K562 (cell line): ENCODE results near the gene PRSS50. TPM values are rescaled to one million over a fixed set of nuclear protein-coding genes. Genes with fewer than 3 reads are reported as not detected.

ENCODE experiments used
- RBFOX2 ChIP-seq: fragments of 200-400 bp; formaldehyde crosslinking; IDR thresholded peaks from 2 replicates; pipeline ENCODE4 v1.6.1; 2017; ENCODE audit warnings: low read depth, mild to moderate bottlenecking, low read length, moderate library complexity
- polyA plus RNA-seq, 8 experiments: library from polyadenylated mRNA; depleted of rRNA in 4 of 8; stranded (reverse) in 5 of 8; unstranded in 3 of 8; fragments of >200 nt; fragmentation: Nextera tagmentation in 2 of 8; fragmentation: Illumina TruSeq in 1 of 8; extraction: Ambion mirVana in 2 of 8; extraction: Trizol in 1 of 8; gene quantifications; 2 replicates each; pipeline versions ENCODE4 v1.2.1 to v1.2.3, GENCODE V29; 2011 to 2014; ENCODE audit warnings: inconsistent platforms in 1 of 8, missing spikeins in 1 of 8
- total RNA-seq, 7 experiments: library from RNA; depleted of rRNA in 6 of 7; stranded (reverse); fragments of >200 nt in 6 of 7; fragmentation: Illumina TruSeq in 2 of 7; extraction: Trizol in 2 of 7; gene quantifications; 2 replicates each; pipeline versions ENCODE4 v1.2.1 to v1.2.3, GENCODE V29; 2011 to 2021; ENCODE audit warnings: low replicate concordance in 1 of 7
- TF ChIP-seq, protein P1 (sequence below): sonication (generic); formaldehyde crosslinking; IDR thresholded peaks from 2 replicates; pipeline ENCODE4 v1.8.1; 2023; ENCODE audit warnings: mild to moderate bottlenecking, missing genetic modification reagents
- TF ChIP-seq, protein P2 (sequence below): fragments of 200-800 bp; sonication (Bioruptor generic); IDR thresholded peaks from 2 replicates; pipeline ENCODE4 v1.6.1; 2017; ENCODE audit warnings: missing genetic modification characterization, missing compliant biosample characterization
- TF ChIP-seq, protein P3 (sequence below): sonication (generic); formaldehyde crosslinking; IDR thresholded peaks from 2 replicates; pipeline ENCODE4 v1.8.0; 2023; ENCODE audit warnings: missing genetic modification reagents, mild to moderate bottlenecking, borderline replicate concordance

Gene PRSS50
- total and polyA plus RNA-seq, 9 of the 15 experiments (the other 6 are each of a cell fraction or from before 2014, with no cell fraction given): 0.01 TPM; not detected in 8

DNA sequence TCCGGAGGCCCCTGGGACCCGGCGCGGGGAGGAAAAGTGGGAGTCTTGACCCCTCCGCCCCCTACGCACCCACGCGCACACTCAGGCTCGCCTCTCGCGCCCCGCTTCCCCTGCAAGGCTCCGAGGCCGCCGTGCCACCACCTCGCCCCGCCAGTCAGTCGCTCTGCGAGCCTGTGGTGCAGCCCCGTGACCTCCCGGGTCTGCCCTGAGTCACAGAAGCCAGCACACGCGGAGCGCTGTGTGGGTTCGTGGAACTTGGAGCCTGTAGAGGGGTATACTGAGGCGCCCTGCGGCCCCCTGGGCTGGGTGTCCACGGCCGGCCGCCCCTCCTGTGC lies 23.8 kb downstream of the PRSS50 start (continued):
- TF ChIP-seq, protein P1, sequence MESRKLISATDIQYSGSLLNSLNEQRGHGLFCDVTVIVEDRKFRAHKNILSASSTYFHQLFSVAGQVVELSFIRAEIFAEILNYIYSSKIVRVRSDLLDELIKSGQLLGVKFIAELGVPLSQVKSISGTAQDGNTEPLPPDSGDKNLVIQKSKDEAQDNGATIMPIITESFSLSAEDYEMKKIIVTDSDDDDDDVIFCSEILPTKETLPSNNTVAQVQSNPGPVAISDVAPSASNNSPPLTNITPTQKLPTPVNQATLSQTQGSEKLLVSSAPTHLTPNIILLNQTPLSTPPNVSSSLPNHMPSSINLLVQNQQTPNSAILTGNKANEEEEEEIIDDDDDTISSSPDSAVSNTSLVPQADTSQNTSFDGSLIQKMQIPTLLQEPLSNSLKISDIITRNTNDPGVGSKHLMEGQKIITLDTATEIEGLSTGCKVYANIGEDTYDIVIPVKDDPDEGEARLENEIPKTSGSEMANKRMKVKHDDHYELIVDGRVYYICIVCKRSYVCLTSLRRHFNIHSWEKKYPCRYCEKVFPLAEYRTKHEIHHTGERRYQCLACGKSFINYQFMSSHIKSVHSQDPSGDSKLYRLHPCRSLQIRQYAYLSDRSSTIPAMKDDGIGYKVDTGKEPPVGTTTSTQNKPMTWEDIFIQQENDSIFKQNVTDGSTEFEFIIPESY: 0 out of 2 replicates have a peak, but pooled peaks have one; percentile 28
- TF ChIP-seq, protein P2, sequence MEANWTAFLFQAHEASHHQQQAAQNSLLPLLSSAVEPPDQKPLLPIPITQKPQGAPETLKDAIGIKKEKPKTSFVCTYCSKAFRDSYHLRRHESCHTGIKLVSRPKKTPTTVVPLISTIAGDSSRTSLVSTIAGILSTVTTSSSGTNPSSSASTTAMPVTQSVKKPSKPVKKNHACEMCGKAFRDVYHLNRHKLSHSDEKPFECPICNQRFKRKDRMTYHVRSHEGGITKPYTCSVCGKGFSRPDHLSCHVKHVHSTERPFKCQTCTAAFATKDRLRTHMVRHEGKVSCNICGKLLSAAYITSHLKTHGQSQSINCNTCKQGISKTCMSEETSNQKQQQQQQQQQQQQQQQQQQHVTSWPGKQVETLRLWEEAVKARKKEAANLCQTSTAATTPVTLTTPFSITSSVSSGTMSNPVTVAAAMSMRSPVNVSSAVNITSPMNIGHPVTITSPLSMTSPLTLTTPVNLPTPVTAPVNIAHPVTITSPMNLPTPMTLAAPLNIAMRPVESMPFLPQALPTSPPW: 0 out of 2 replicates have a peak, but pooled peaks have one; percentile 2
- TF ChIP-seq, protein P3, sequence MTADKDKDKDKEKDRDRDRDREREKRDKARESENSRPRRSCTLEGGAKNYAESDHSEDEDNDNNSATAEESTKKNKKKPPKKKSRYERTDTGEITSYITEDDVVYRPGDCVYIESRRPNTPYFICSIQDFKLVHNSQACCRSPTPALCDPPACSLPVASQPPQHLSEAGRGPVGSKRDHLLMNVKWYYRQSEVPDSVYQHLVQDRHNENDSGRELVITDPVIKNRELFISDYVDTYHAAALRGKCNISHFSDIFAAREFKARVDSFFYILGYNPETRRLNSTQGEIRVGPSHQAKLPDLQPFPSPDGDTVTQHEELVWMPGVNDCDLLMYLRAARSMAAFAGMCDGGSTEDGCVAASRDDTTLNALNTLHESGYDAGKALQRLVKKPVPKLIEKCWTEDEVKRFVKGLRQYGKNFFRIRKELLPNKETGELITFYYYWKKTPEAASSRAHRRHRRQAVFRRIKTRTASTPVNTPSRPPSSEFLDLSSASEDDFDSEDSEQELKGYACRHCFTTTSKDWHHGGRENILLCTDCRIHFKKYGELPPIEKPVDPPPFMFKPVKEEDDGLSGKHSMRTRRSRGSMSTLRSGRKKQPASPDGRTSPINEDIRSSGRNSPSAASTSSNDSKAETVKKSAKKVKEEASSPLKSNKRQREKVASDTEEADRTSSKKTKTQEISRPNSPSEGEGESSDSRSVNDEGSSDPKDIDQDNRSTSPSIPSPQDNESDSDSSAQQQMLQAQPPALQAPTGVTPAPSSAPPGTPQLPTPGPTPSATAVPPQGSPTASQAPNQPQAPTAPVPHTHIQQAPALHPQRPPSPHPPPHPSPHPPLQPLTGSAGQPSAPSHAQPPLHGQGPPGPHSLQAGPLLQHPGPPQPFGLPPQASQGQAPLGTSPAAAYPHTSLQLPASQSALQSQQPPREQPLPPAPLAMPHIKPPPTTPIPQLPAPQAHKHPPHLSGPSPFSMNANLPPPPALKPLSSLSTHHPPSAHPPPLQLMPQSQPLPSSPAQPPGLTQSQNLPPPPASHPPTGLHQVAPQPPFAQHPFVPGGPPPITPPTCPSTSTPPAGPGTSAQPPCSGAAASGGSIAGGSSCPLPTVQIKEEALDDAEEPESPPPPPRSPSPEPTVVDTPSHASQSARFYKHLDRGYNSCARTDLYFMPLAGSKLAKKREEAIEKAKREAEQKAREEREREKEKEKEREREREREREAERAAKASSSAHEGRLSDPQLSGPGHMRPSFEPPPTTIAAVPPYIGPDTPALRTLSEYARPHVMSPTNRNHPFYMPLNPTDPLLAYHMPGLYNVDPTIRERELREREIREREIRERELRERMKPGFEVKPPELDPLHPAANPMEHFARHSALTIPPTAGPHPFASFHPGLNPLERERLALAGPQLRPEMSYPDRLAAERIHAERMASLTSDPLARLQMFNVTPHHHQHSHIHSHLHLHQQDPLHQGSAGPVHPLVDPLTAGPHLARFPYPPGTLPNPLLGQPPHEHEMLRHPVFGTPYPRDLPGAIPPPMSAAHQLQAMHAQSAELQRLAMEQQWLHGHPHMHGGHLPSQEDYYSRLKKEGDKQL (CRISPR knock-in tag): 0 out of 2 replicates have a peak, but pooled peaks have one; percentile 4
- peak; percentile 65 for TF ChIP-seq RBFOX2
